ENCODE data around the gene SSBP2. TPM values are rescaled to one million over a fixed set of nuclear protein-coding genes. Genes with fewer than 3 reads are reported as not detected.

SSBP2 gene
- 85.8 to 88.4 TPM (median 87.9 TPM) in 3 replicates for total RNA-seq

- H3K9me3 Mint-ChIP-seq, result no peaks in the 10 kb centered on the region
- H3K4me1 Mint-ChIP-seq, result peaks cover 56% of the 10 kb centered on the region
- H3K4me3 Mint-ChIP-seq, result peak within 1 kb of the TSS; percentile 85
These were observed at the start of gene SSBP2 for GRCh38 chr5:81751009-81751835. Gene SSBP2, minus strand, starts transcription at chr5:81751097. Its CDS starts 55 bp downstream, at chr5:81751042.

GRCh38 chr5:81795666-81796065, 44.8 kb upstream of the SSBP2 start:
- TF ChIP-seq CTCF (IDR thresholded peaks at IDR 0.05; ENCODE audit: unreplicated experiment), result no peak
- no peak overlapping the region for H3K27ac Mint-ChIP-seq
- DNase-seq (ENCODE audit: low spot score in 2 of 2, unreplicated experiment in 2 of 2), result no peak
- H3K27me3 Mint-ChIP-seq (ENCODE audit: low read depth), result no peaks in the 10 kb centered on the region
- H3K9me3 Mint-ChIP-seq, result no peaks in the 10 kb centered on the region
- H3K4me3 Mint-ChIP-seq, result no peak overlapping the region
- peaks cover 28% of the 10 kb centered on the region for H3K4me1 Mint-ChIP-seq
- H3K36me3 Mint-ChIP-seq, result no peaks in the 10 kb centered on the region

More at GRCh38 chr5:81751009-81751835, at the start of gene SSBP2:
- Mint-ChIP-seq H3K27me3 (ENCODE audit: low read depth) (no peaks in the 10 kb centered on the region), H3K36me3 (no peaks in the 10 kb centered on the region), H3K27ac (peak within 1 kb of the TSS; percentile 97)
- no peak for TF ChIP-seq CTCF (IDR thresholded peaks at IDR 0.05; ENCODE audit: unreplicated experiment)
- peak; percentile 98 to 100 for DNase-seq (ENCODE audit: low spot score in 2 of 2, unreplicated experiment in 2 of 2)

GRCh38 chr5:81794226-81794625, 43.3 kb upstream of the SSBP2 start:
- no peak for TF ChIP-seq CTCF (IDR thresholded peaks at IDR 0.05; ENCODE audit: unreplicated experiment)
- no peak for DNase-seq (ENCODE audit: low spot score in 2 of 2, unreplicated experiment in 2 of 2)
- peak overlapping the region; percentile 82 for H3K27ac Mint-ChIP-seq
- no peaks in the 10 kb centered on the region for H3K9me3 Mint-ChIP-seq
- peaks cover 18% of the 10 kb centered on the region for H3K4me1 Mint-ChIP-seq
- no peaks in the 10 kb centered on the region for H3K27me3 Mint-ChIP-seq (ENCODE audit: low read depth)
- H3K36me3 Mint-ChIP-seq, result no peaks in the 10 kb centered on the region
- no peak overlapping the region for H3K4me3 Mint-ChIP-seq

- H3K27ac Mint-ChIP-seq, result no peak overlapping the region
These were observed 39.4 kb upstream of the SSBP2 start for GRCh38 chr5:81790336-81790735.

GRCh38 chr5:81789033-81789432, 38.1 kb upstream of the SSBP2 start:
- no peak for DNase-seq (ENCODE audit: low spot score in 2 of 2, unreplicated experiment in 2 of 2)
- peak overlapping the region; percentile 47 for H3K27ac Mint-ChIP-seq
- H3K27me3 Mint-ChIP-seq (ENCODE audit: low read depth), result no peaks in the 10 kb centered on the region
- H3K9me3 Mint-ChIP-seq, result peaks cover 7% of the 10 kb centered on the region
- no peak overlapping the region for H3K4me3 Mint-ChIP-seq
- H3K36me3 Mint-ChIP-seq, result no peaks in the 10 kb centered on the region
- peaks cover 27% of the 10 kb centered on the region for H3K4me1 Mint-ChIP-seq
- no peak for TF ChIP-seq CTCF (IDR thresholded peaks at IDR 0.05; ENCODE audit: unreplicated experiment)

More at GRCh38 chr5:81790336-81790735, 39.4 kb upstream of the SSBP2 start:
- H3K4me3 Mint-ChIP-seq, result no peak overlapping the region
- peaks cover 29% of the 10 kb centered on the region for H3K4me1 Mint-ChIP-seq
- no peak for TF ChIP-seq CTCF (IDR thresholded peaks at IDR 0.05; ENCODE audit: unreplicated experiment)
- no peaks in the 10 kb centered on the region for H3K36me3 Mint-ChIP-seq
- no peak for DNase-seq (ENCODE audit: low spot score in 2 of 2, unreplicated experiment in 2 of 2)
- H3K9me3 Mint-ChIP-seq, result peaks cover 7% of the 10 kb centered on the region
- no peaks in the 10 kb centered on the region for H3K27me3 Mint-ChIP-seq (ENCODE audit: low read depth)

Measured in mesothelial cell of epicardium (in vitro differentiated cells).